ENCODE data around the gene HS6ST1.

The HS6ST1 gene

DNA sequence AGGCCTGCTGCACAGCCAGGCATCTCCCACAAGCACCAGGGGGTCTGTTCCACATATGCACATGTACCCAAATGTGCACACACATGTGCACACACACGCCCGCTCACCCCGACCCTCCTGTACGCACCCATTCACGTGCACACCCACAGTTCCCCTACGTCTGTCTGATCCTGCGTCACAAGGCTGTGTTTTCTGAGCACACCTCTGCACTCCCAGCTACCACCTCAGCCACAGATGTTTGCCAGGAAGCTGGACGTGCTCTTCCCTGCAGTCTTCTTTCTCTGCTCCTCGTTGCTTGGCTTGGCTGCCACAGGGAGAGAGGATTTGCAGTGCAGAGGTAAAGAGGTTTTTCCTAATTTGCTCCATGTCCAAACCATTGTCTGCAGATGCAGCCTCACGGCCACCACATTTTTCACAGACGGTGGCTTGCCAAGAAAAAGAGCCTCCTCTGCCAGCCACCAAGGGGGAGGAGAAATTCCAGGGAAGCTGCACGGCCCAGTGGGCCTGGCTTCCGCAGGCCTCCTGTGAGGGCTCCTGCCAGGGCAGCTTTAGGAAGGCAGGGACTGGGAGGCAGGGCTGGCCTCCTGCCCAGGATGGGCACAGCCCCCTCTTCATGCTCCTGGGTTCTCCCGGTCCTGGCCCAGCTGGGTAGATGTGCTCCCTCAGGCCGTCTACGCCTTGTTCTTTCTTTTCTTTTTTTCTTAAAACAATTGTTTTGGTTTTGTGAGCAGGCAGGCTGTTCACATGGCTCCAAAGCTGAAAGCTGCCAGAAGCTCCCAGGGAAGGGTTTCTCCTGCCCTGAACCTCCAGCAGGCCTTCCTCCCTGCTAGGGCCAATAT is 29.3 kb upstream of the HS6ST1 start:
- peak; percentile 87 for DNase-seq

DNA sequence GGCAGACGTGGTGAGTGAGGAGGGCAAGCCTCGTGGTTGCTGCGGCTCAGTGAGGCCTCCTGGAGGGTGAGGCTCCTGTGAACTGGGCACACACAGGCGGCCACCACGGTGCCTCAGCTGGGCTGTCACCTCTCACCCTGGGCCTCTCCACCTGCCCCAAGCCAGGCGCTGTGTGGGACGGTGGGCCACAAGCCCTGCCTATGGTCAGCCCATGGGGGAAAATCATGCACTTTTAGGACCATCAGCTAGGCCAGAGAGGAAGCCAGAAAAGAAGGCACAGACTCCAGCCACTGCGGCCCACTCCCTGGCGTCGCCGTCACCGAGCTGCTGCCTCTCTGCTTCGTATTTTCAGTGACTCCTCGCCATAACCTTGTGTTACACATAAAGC is 28.5 kb upstream of the HS6ST1 start:
- DNase-seq, result no peak

DNA sequence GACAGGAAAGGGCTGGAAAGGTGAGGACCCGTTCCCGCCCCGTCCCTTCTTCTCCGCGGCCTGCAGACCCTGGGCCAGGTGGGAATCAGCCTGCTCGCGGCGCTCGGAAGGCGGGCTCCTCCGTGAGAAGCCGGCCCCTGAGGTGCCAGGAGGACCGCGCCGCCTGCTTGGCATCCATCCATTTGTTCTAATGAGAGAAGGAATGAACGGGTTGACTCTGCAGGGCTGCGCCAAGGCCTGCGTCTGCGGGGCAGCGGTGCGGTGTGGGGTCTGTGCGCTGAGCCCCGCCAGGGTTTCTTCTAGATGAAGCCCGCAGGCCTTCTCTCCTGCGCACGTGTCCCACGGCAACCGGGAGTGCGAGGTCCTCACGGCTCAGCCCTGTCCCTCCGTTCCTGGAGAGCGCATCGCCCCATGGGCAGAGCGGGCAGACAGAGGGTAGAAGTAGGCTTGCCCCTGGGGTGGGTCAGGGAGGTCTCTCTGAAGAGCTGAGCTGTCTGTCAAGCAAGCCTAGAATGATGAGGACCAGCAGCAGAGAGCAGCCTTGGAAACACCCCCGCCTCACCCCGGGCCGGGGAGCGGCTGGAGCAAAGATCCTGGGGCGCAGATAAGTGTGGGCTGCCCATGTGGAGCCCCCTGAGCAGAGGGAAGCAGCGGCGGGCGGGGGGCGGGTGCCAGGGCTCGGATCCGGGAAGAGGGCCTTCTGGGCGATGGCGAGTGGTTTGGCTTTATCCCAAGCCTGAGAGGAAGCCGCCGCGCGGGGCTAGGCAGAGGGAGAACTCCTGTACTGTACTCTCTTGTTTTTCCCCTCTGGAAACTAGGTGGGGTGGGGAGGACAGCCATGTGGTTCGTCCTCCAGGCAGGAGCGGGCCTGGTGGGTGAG is 27.9 kb upstream of the HS6ST1 start:
- no peak for DNase-seq

DNA sequence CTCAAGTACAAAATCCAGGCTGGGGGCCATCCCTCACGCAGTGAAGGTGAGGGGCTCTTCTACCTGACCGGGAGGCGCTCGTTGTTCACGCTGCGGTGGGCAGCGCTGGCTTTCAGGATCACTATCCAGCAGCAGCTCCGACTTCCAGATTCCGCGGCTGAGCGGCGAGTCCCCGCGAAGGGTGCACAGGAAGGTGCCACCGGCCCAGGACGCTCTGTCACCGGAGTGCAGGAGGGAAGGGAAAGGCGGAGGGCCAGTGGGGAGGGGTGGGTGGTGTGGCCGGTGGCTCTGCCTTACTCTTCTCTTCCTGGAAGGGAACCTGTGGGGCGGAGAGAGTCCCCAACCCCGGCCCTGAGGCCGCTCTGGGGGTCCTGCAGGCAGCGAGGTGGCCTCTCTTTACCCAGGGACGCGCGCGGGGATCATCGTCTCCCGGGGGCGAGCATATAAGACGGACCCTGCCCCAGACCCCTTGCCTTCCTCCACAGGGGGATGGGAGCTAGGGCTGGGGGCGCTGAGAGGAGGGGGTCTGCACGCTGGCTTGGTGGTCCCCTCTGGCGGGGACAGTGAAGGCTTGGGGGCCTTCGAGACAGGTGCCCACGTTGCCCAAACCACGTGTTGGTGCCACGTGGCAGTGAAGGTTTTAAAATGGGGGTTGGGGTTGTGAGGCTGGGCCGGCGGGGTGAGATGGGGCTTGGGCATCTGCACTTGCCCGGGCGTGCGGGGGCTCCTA is 26.9 kb upstream of the HS6ST1 start:
- no peak for DNase-seq

DNA sequence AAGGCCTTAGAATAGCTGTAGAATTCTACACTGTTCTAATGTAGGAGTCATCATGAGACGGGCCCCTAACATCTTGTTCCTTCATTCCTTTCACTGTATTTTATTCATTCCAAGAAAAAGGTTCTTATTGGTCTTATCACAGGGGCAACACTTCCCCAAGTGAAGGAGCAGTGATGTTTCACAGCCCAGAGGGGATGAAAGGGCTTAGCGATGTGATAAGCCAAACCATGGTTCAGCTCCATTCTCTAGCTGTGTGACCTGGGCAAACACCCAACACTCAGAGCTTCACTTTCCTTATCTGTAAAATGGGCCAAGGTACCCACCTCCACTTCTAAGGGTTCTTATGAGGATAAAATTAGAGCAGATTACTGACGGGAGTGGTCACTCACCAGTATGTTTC is 25.4 kb upstream of the HS6ST1 start:
- no peak for DNase-seq

DNA sequence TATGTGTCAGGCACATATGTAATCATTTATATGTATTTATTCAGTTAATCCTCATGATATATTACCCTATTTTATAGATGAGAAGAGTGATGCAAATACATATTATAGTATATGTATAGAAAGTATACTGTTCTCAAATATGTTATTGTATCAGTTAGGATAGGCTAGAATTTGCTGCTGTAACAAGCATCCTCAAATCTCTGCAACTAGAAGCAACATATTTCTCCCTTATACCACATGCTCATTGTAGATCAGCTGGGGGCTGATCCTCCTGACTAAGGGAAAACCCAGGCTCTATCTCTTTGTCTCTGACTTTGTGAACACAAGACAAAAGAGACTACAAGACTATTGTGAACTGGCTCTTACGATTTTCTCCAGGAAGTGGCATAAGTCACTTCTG is 24.8 kb upstream of the HS6ST1 start:
- no peak for DNase-seq

DNA sequence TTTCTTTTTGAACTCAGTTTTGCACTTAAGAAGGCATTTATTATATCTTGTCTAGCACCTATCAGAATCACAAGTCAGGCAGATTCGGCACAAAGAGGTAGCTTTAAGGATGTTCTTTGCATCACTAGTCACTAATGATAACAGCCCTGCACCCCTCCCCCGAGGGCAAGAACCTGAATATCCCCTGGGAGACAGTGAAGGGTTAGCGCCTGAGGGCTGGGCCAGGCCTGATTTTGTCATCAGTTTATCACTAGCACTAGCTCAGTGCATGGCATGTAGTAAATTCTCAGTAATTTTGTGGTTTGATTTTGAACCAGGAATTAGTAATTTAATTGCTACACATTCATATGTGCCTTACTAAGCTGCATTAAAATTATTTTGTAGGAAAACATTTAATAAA is 23.9 kb upstream of the HS6ST1 start:
- DNase-seq, result no peak

DNA sequence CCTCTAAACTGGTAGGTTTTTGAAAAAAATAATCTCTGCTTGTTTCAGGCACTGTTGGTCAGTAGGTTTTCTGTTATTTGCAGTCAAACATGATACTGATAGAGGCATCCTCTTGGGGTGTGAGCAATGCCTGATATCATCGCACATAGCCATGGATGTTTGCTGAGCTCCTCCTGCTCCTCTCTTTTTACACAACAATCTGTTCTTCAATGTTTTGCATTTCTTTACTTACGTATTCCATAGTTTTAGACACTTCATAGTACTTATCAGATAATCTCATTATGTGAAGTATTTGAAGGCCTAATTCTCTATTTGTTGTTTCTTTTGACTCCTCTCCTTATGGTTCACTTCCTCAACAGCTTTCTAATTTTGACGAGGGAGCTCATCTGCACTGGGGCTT is 23.0 kb upstream of the HS6ST1 start:
- no peak for DNase-seq

DNA sequence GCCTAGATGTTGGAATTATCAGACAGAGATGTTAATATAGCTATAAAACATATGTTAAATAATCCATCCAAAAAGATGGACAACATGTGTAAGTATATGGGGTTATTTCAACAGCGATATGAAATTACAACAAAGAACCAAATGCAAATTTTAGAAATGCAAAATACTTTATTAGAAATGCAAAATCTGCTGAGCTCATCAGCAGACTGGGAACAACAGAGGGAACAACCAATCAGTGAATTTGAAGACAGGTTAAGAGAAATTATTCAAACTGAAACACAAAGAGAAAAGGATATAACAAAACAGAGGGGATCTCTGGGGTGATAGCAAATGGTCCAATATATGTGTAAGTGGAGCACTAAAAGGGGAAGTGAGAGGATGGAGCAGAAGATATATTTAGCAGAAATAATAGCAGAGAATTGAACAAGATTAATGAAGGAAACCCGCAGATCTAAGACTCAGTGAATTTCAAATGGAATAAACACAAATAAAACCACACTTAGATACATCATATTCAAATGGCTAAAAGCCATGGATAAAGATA is 13.5 kb upstream of the HS6ST1 start:
- no peak for DNase-seq

DNA sequence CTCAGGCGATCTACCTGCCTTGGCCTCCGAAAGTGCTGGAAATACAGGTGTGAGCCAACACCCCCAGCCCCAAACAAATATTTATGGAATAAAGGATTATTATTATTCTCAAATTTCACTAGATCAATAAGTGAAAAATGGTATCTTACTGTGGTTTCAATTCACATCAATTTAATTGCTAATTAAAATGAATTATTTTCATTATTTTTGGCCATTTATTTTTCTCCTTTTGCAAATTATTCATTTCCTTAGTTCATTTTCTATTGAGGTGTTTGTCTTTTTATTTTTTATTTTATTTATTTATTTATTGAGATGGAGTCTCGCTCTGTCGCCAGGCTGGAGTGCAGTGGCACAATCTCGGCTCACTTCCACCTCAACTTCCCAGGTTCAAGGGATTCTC is 11.9 kb upstream of the HS6ST1 start:
- no peak for DNase-seq

DNA sequence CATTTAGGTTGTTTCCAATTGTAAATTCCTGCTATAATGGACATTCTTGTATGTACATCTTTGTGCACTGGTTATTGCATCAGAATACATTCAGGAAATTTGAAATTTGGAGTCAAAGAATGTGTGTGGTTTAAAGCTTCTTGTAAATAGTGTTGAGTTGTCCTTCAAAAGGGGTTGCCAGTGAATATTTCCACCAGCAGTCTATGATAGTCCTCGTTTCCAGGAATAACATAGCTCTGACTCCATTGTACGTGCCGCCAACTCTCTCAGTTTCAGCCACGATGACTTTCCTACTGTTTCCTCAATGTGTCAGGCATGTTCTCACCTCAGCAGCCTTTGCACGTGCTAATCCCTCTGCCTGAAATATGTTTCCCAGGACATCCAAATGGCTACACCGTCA is 10.9 kb upstream of the HS6ST1 start:
- no peak for DNase-seq

DNA sequence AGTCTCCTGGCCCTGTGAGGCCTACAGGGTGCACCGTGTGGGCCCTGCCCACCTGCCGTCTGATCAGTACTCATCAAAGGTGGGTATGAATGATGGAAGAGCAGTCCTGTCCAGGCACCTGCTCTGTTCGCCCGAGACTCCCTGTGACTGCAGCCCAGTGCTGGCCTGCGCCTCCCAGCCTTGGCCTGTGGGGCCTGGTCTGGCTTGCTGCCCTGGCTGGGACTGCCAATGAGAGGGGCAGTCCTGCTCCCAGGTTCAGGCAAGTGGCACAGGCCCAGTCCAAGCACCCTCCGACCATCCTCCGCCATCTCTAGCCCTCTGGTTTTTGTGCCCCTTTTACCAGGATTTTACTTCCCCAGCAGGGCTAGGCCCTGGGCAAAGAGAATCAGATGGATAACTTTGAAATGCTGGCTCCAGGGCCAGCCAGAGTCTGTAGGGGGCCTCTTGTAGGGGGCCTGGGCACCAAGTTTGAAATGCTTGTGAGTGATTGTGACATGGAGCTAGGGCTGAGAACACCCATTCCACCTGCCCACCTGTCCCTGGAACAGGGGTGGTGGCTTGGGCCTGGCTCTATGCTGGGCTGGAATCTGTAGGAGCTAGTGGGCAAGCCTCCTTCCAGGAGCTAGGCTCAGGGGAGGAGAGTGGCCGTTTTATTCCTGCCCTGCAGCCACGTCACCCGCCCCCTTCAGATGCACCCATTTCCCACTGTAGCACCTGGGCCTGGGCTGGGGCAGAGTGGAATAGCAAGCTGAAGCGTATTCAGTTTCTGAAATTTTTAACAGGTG is 8.7 kb upstream of the HS6ST1 start:
- DNase-seq, result no peak

DNA sequence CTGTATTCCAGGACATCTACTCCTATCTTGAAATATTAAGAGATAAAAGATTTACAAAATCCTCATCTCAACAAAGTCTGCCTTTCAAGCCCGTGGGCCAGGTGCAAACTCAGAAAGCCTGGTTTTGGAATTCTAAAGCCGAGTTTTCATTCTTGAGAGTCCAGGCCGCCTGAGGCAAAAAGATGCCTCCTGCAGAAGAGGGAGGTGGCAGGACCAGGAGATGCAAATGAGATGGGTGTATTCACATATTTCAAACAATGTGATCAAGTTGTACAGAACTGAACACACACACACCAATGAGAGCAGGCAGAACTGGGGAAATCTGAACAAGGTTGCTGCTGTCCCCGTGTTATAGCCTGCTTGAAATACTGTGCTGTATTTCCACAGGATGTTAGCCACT is 7.7 kb upstream of the HS6ST1 start:
- DNase-seq, result no peak

DNA sequence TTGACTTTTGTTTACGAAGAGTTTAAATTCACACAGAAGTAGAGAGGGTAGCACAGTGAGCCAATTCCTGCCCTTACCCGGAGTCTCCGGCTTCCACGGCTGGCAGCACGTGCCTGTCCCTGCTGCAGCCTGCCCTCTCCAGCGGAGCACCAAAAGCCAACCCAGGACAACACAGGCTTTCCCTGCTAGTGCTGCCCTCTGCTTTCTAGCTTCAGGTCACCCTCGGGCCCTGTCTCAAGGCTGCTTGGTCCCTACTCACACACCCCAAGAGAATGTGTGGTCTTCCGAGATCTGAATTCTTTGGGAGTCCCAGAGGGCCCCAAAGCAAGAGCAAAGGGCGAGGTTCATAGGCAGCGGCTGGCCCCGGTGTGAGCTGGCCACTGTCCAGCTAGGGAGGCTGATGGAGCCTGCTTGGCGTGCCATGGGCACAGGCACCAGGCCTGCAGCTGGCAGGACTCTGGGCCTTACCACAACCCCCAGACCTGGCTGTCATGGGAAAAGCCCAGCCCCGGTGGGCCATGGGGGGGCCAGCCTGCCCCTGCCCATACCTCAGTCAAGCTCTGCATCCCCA is 7.0 kb upstream of the HS6ST1 start:
- DNase-seq, result no peak

DNA sequence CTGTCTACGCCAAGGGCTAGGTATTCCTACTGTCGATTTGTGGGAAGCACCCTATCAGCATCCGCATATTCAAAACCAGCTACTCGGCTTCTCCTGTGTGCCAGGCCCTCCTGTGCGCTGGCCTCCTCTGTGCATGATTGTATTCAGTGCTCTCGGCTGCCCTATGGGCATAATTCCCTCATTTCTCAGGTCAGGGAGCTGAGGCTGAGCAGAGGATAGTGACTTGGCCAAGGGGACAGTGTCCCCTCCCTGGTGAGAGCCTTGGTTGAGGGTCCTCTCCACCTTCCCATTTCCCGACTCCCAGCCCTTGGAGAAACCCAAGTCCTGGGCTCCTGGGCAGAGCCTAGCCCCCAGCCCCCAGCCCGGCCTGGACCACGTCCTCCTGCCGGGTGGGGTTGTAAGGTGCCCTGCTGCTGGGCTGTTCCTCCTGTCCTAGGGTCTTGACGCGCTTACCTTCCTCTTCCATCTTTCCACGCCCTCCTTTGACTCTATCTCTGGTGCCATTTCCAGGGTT is 6.3 kb upstream of the HS6ST1 start:
- DNase-seq, result no peak

DNA sequence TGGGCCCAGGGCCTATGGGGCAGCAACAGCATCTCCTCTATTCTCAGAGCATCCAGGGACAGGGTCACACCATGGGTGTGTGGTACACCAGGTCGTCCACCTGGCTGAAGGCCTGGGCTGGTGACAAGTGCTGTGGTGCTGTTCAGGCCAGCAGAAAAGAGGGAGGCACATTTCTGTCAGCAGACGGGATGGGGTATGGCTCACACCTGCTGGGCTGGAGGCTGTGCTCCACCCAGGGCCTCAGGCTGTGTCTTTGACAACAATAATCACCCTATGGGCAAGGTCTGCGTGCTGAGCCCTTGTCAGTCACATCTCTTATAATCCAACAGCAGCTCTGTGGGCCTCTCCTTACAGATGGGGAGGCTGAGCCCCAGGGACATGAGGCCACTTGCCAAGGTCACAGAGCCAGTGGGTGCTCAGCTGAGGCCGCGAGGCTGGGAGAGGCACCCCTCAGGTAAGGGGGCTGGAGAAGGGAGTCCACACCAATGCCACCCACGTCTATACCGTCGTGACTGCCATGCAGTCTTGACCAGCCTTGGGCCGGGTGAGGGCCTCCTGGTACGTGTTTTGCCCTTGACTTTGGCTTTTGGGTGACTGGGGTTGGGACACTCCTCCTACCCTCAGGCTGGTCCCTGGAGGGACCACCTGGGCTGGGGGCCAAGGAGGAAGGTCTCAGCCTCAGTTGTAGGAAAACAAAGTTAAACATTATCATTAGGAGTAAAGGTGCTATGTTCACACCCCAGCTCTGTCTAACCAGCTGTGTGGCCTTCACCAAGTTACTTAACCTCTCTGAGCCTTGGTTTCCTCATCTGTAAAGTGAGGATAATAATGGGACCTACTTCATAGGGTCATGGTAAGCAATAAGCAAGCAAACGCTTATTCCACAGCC is 5.6 kb upstream of the HS6ST1 start:
- no peak for DNase-seq

DNA sequence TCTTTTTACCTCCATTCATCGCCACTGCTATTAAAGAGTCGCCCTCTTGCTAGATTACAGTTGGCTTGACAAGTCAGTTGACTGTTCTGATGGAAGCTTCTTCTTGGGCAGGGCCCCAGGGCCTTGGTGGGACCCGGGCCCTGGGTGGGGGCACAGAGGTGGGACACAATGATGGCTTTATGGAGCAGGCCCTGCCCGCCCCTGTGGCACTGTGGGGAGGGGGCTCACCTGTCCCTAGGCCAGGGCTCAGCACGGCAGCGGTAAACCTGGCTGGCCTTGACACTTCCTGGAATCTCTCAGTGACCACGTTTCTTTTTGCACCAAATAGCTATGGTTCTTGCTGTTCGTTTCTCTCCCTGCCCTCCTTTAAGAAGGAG is 4.9 kb upstream of the HS6ST1 start:
- DNase-seq, result no peak

DNA sequence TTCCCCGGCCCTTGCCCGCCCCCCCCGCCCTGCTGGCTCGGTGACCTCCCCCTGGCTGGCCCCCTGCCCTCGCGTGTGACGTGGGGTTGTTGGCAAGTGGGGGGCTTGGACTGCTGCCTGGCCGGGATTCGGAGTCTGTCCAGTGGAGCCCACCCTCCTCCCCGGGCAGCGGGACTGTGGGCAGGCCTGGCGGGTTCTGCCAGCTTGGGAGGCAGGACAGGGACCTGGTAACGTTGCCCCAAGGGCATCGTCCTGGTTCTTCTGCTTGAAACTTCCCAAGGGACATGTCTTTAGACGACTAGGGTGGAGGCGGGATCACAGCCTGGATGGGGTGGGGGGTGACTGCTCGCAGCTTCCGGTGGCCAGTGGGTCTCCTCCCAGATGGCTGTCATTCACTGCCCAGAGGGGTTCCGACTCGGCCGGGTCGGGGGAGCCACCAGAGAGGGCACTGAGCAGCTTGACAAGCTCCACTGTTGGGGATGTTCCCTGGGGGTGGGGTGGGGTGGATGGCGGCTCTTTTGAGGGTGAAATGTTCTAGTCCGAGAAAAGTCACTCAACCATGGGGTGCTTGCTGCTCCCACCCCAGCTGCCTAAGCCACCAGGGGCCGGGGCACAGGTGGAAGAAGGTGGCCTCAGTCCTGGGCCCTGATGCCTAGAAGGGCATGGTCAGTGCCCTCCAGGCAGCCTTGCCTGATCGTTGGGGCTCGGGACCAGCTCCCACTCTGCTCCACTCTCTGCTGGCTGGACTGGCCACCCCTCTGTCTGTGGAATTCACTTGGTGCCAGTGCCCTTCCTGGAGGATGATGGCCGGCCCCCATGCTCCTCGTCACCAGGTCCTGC is 4.3 kb upstream of the HS6ST1 start:
- no peak for DNase-seq

DNA sequence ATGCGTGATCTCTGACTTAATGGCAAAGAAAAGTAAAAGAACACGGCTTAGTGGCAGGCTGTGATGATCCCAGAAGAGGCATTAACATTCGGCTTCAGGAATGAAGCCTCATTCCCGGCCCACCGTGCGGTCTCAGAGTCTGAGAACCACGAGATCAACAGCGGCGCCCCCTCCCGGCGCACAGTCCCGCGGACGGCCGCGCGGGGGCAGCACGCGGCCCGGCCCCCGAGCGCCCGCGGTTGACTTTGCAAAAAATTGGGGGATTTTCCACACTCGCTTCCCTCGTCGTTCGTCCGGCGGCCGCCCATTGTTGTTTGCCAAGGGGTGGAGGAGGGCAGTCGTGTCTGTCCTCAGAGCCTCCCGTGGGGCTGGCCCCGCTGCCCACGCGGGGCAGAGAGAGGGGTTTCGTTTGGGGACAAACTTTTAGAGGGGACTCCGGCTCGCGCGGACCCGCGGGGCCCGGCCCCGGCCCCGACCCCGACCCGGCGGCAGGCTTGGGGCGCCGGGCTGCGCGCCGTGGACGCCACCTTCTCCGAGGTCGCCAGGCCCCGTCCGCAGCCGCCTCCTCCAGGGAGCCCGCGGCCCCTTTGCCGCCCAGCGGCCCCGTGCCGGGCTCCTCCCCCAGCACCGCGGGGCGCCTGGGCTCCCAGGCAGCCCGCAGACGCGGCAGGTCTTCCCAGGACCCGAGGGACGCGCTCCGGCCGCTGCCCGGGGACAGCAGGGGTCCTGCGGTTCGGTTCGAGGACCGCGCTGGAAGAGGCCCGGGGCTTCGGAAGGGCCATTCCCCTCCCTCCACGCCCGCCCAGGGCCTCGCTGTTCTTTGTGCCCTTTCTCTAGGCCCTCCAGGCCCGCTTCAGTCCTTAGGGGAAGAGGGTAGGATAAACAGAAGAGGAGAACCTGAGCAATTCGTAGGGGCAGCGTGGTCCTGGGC is 3.4 kb upstream of the HS6ST1 start:
- peak; percentile 68 for DNase-seq
